ENCODE measurements around the gene TBRG4.

The TBRG4 gene

GRCh38 chr7:45159296-45159695 is 47.8 kb upstream of the TBRG4 start:
- no peak for ATAC-seq (ENCODE audit: insufficient read depth, low read depth)
- no peaks in the 10 kb centered on the region for H3K4me1 ChIP-seq (ENCODE audit: insufficient read depth, low read length)
- H2AFZ ChIP-seq (ENCODE audit: low read depth, low read length) = no peak overlapping the region
- 0 out of 2 replicates have a peak, but pooled peaks cover 4% of the 10 kb centered on the region for H4K20me1 ChIP-seq (ENCODE audit: insufficient read depth, low read length)
- H3K27me3 ChIP-seq (ENCODE audit: insufficient read depth, low read length, poor library complexity) = no peaks in the 10 kb centered on the region
- TF ChIP-seq, protein P1, sequence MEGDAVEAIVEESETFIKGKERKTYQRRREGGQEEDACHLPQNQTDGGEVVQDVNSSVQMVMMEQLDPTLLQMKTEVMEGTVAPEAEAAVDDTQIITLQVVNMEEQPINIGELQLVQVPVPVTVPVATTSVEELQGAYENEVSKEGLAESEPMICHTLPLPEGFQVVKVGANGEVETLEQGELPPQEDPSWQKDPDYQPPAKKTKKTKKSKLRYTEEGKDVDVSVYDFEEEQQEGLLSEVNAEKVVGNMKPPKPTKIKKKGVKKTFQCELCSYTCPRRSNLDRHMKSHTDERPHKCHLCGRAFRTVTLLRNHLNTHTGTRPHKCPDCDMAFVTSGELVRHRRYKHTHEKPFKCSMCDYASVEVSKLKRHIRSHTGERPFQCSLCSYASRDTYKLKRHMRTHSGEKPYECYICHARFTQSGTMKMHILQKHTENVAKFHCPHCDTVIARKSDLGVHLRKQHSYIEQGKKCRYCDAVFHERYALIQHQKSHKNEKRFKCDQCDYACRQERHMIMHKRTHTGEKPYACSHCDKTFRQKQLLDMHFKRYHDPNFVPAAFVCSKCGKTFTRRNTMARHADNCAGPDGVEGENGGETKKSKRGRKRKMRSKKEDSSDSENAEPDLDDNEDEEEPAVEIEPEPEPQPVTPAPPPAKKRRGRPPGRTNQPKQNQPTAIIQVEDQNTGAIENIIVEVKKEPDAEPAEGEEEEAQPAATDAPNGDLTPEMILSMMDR (IDR thresholded peaks at IDR 0.05; ENCODE audit: borderline replicate concordance, extremely low read depth, low read length, poor library complexity, severe bottlenecking) = no peak
- no peak for TF ChIP-seq EZH2 (IDR thresholded peaks at IDR 0.05; ENCODE audit: borderline replicate concordance, low read depth, low read length, severe bottlenecking)
- no peak overlapping the region for H3K27ac ChIP-seq (ENCODE audit: low read length)
- no peaks in the 10 kb centered on the region for H3K79me2 ChIP-seq (ENCODE audit: insufficient read depth, low read length)
- H3K4me3 ChIP-seq (ENCODE audit: low read depth in 1 of 2, low read length in 2 of 2) = no peak overlapping the region
- no peak overlapping the region for H3K9ac ChIP-seq (ENCODE audit: low read depth, low read length)
- no peaks in the 10 kb centered on the region for H3K36me3 ChIP-seq (ENCODE audit: insufficient read depth, low read length)
- no peak for DNase-seq
- H3K9me3 ChIP-seq (ENCODE audit: insufficient read depth, low read length, severe bottlenecking) = no peaks in the 10 kb centered on the region
- no peak overlapping the region for H3K4me2 ChIP-seq (ENCODE audit: insufficient read depth, low read length)

- DNase-seq (no peak), ATAC-seq (ENCODE audit: insufficient read depth, low read depth) (no peak)
- Histone ChIP-seq H3K4me1 (ENCODE audit: insufficient read depth, low read length) (no peaks in the 10 kb centered on the region), H2AFZ (ENCODE audit: low read depth, low read length) (no peak overlapping the region), H3K79me2 (ENCODE audit: insufficient read depth, low read length) (no peaks in the 10 kb centered on the region), H3K9ac (ENCODE audit: low read depth, low read length) (no peak overlapping the region), H4K20me1 (ENCODE audit: insufficient read depth, low read length) (0 out of 2 replicates have a peak, but pooled peaks cover 4% of the 10 kb centered on the region), H3K36me3 (ENCODE audit: insufficient read depth, low read length) (no peaks in the 10 kb centered on the region), H3K27ac (ENCODE audit: low read length) (no peak overlapping the region), H3K9me3 (ENCODE audit: insufficient read depth, low read length, severe bottlenecking) (no peaks in the 10 kb centered on the region), H3K4me3 (ENCODE audit: low read depth in 1 of 2, low read length in 2 of 2) (no peak overlapping the region), H3K4me2 (ENCODE audit: insufficient read depth, low read length) (no peak overlapping the region), H3K27me3 (ENCODE audit: insufficient read depth, low read length, poor library complexity) (no peaks in the 10 kb centered on the region)
- TF ChIP-seq, protein P1 (IDR thresholded peaks at IDR 0.05; ENCODE audit: borderline replicate concordance, extremely low read depth, low read length, poor library complexity, severe bottlenecking) = no peak
- no peak for TF ChIP-seq EZH2 (IDR thresholded peaks at IDR 0.05; ENCODE audit: borderline replicate concordance, low read depth, low read length, severe bottlenecking)
These were observed 47.0 kb upstream of the TBRG4 start for GRCh38 chr7:45158471-45158870.

DNA sequence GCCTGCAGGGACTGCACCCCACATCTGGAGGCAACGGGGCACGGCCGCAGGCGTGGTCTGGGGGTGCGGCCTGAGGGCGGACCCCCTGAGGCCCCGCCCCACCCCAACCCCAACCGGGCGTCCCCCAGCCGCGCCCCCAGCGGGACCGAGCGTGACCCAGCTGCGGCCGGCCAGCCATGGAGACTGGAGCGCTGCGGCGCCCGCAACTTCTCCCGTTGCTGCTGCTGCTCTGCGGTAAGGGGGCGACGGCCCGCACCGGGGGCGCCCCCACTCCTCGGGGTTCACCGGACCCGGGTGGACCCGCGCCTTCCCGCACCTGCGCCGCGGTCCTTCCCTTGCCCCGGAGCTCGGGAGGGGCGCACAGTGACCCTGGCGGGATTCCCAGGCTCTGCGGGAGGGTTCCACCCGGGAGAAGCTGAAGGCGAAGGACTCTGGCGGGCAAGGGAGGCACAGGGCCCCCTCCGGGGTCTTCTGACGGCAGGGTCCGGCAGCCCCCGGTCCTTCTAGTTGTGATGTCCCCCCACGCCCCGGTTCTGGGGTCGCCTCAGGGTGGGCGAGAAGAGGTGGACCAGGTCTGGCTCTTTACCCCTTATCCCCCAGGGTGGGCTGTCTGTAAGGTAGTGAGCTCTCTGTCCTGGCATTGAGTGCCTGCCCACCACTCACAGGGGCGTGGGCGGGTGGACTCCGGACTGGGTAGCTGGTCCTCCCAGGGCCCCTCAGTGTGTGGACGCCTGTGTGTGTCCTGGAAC is 46.3 kb upstream of the TBRG4 start, which contains the start of gene RAMP3:
TSS of gene RAMP3 (plus strand) at position 139 of the 749 bp plus-strand sequence. CDS start at position 177, 38 bp downstream.
- no peak within 1 kb of the TSS for H3K27ac ChIP-seq (ENCODE audit: low read length)
- DNase-seq (no peak), ATAC-seq (ENCODE audit: insufficient read depth, low read depth) (no peak)
- H3K9me3 ChIP-seq (ENCODE audit: insufficient read depth, low read length, severe bottlenecking) = no peaks in the 10 kb centered on the region
- 0 out of 2 replicates have a peak, but pooled peaks cover 4% of the 10 kb centered on the region for H4K20me1 ChIP-seq (ENCODE audit: insufficient read depth, low read length)
- no peaks in the 10 kb centered on the region for H3K27me3 ChIP-seq (ENCODE audit: insufficient read depth, low read length, poor library complexity)
- no peaks in the 10 kb centered on the region for H3K79me2 ChIP-seq (ENCODE audit: insufficient read depth, low read length)
- H3K36me3 ChIP-seq (ENCODE audit: insufficient read depth, low read length) = no peaks in the 10 kb centered on the region
- no peak within 1 kb of the TSS for H3K9ac ChIP-seq (ENCODE audit: low read depth, low read length)
- no peak within 1 kb of the TSS for H2AFZ ChIP-seq (ENCODE audit: low read depth, low read length)
- TF ChIP-seq, protein P1 (IDR thresholded peaks at IDR 0.05; ENCODE audit: borderline replicate concordance, extremely low read depth, low read length, poor library complexity, severe bottlenecking) = no peak
- TF ChIP-seq EZH2 (IDR thresholded peaks at IDR 0.05; ENCODE audit: borderline replicate concordance, low read depth, low read length, severe bottlenecking) = no peak
- H3K4me2 ChIP-seq (ENCODE audit: insufficient read depth, low read length) = no peak within 1 kb of the TSS
- H3K4me3 ChIP-seq (ENCODE audit: low read depth in 1 of 2, low read length in 2 of 2) = no peak within 1 kb of the TSS
- no peaks in the 10 kb centered on the region for H3K4me1 ChIP-seq (ENCODE audit: insufficient read depth, low read length)
